ENCODE results near the gene TBCC.
A peak's percentile ranks its signal among the peaks of the same experiment; 100 is the strongest.
"Not testable (repeated sequence)": the region's sequence is repeated elsewhere in the genome, so short reads cannot be mapped to it uniquely, and the experiment has no call there.

Gene TBCC

GRCh38 chr6:42769836-42770235, 23.9 kb upstream of the TBCC start:
- no peak for DNase-seq (ENCODE audit: low spot score)

GRCh38 chr6:42769051-42769450, 23.1 kb upstream of the TBCC start:
- no peak for DNase-seq (ENCODE audit: low spot score)

GRCh38 chr6:42766163-42766670, 20.3 kb upstream of the TBCC start:
- no peak for DNase-seq (ENCODE audit: low spot score)

- no peak for DNase-seq (ENCODE audit: low spot score)
Observed at GRCh38 chr6:42764911-42765648, 19.2 kb upstream of the TBCC start.

GRCh38 chr6:42762950-42763349, 17.0 kb upstream of the TBCC start:
- no peak for DNase-seq (ENCODE audit: low spot score)

GRCh38 chr6:42762426-42762859, 16.5 kb upstream of the TBCC start:
- DNase-seq (ENCODE audit: low spot score), result peak; percentile 29

GRCh38 chr6:42761287-42762067, 15.6 kb upstream of the TBCC start:
- no peak for DNase-seq (ENCODE audit: low spot score)

GRCh38 chr6:42758756-42759430, 13.0 kb upstream of the TBCC start:
- no peak for DNase-seq (ENCODE audit: low spot score)

- DNase-seq (ENCODE audit: low spot score), result no peak
Observed at GRCh38 chr6:42756722-42757121, 10.8 kb upstream of the TBCC start.

- DNase-seq (ENCODE audit: low spot score), result no peak
Observed at GRCh38 chr6:42754759-42755158, 8.9 kb upstream of the TBCC start.

- DNase-seq (ENCODE audit: low spot score), result no peak
Observed at GRCh38 chr6:42751055-42751454, 5.2 kb upstream of the TBCC start.

- DNase-seq (ENCODE audit: low spot score), result no peak
Observed at GRCh38 chr6:42748203-42748898, 2.4 kb upstream of the TBCC start.

GRCh38 chr6:42746463-42747391, 824 bp upstream of the TBCC start:
- peak; percentile 80 for DNase-seq (ENCODE audit: low spot score)

GRCh38 chr6:42745083-42745639, 742 bp downstream of the TBCC start:
- no peak for DNase-seq (ENCODE audit: low spot score)

- no peak for DNase-seq (ENCODE audit: low spot score)
Observed at GRCh38 chr6:42744351-42744893, 1.5 kb downstream of the TBCC start.

- DNase-seq (ENCODE audit: low spot score), result no peak
Observed at GRCh38 chr6:42742116-42742894, 3.6 kb downstream of the TBCC start.

- DNase-seq (ENCODE audit: low spot score), result no peak
Observed at GRCh38 chr6:42740725-42741124, 5.2 kb downstream of the TBCC start.

- no peak for DNase-seq (ENCODE audit: low spot score)
Observed at GRCh38 chr6:42735976-42736375, 9.9 kb downstream of the TBCC start.

GRCh38 chr6:42733867-42734481, 11.9 kb downstream of the TBCC start:
- DNase-seq (ENCODE audit: low spot score), result not testable (repeated sequence)

Measured in LoVo (cell line).